Germinal center (tissue), 1 donor: ENCODE data around the gene CCDC61.

Experiments used
- DNase-seq: peaks from one replicate; pipeline ENCODE4 v3.0.0; 2012; ENCODE audit warnings: mixed read lengths, low spot score

Gene CCDC61

GRCh38 chr19:45973553-45974338, 21.5 kb upstream of the CCDC61 start, which contains the start of gene NOVA2:
TSS of gene NOVA2 (minus strand) at chr19:45973865. CDS start at chr19:45973351, 514 bp downstream.
- DNase-seq, result peak; percentile 85

- no peak for DNase-seq
Observed at GRCh38 chr19:45975306-45976070, 19.8 kb upstream of the CCDC61 start.

GRCh38 chr19:45976178-45976577, 19.1 kb upstream of the CCDC61 start:
- no peak for DNase-seq

GRCh38 chr19:45978156-45978555, 17.1 kb upstream of the CCDC61 start:
- no peak for DNase-seq

- no peak for DNase-seq
Observed at GRCh38 chr19:45981350-45981749, 13.9 kb upstream of the CCDC61 start.

GRCh38 chr19:45985321-45985720, 9.9 kb upstream of the CCDC61 start:
- DNase-seq, result no peak

- DNase-seq, result no peak
Observed at GRCh38 chr19:45990113-45990728, 5.0 kb upstream of the CCDC61 start.

GRCh38 chr19:45994456-45994997, 740 bp upstream of the CCDC61 start:
- no peak for DNase-seq

- DNase-seq, result no peak
Observed at GRCh38 chr19:45995715-45996385, 583 bp downstream of the CCDC61 start.

- DNase-seq, result no peak
Observed at GRCh38 chr19:45996933-45997332, 1.7 kb downstream of the CCDC61 start.

GRCh38 chr19:45998834-45999233, 3.6 kb downstream of the CCDC61 start:
- no peak for DNase-seq

- DNase-seq, result no peak
Observed at GRCh38 chr19:45999653-46000121, 4.4 kb downstream of the CCDC61 start.

GRCh38 chr19:46000491-46001246, 5.4 kb downstream of the CCDC61 start:
- DNase-seq, result peak; percentile 92

GRCh38 chr19:46002678-46003275, 7.5 kb downstream of the CCDC61 start:
- no peak for DNase-seq

GRCh38 chr19:46006411-46006810, 11.1 kb downstream of the CCDC61 start:
- DNase-seq, result no peak

GRCh38 chr19:46009530-46010510, 14.6 kb downstream of the CCDC61 start:
- DNase-seq, result peak; percentile 67

- DNase-seq, result no peak
Observed at GRCh38 chr19:46014534-46014933, 19.3 kb downstream of the CCDC61 start.

- DNase-seq, result peak; percentile 81
Observed at GRCh38 chr19:46014941-46015686, 19.8 kb downstream of the CCDC61 start.
